CD14-positive monocyte (primary cell): ENCODE data around the gene PCBP3. TPM values are rescaled to one million over a fixed set of nuclear protein-coding genes. Genes with fewer than 3 reads are reported as not detected.
A peak's percentile ranks its signal among the peaks of the same experiment; 100 is the strongest.

ENCODE experiments used
- DNase-seq, 3 donors: peaks; one replicate each; pipeline ENCODE4 v3.0.0-alpha.2; 2011 to 2022
- H2AFZ ChIP-seq: 2 replicates; pipeline ENCODE4 v1.6.0; 2012; ENCODE audit warnings: mild to moderate bottlenecking, low read depth, low read length, inconsistent platforms; ENCODE audit not compliant: insufficient read depth, poor library complexity, severe bottlenecking
- H3K27ac ChIP-seq, 2 donors: 1 replicate in 1 of 2; 2 replicates in 1 of 2; pipeline ENCODE4 v1.5.1; 2012 to 2013; ENCODE audit warnings: low read length in 2 of 2, control low read depth in 1 of 2, inconsistent platforms in 1 of 2, low read depth in 1 of 2, mild to moderate bottlenecking in 1 of 2
- H3K27me3 ChIP-seq, 2 donors: one replicate each; pipeline versions ENCODE4 v1.6.0 to v1.6.1; 2011 to 2013; ENCODE audit warnings: low read length in 2 of 2; ENCODE audit not compliant: control insufficient read depth in 2 of 2, insufficient read depth in 2 of 2
- H3K36me3 ChIP-seq, 2 donors: replicated peaks in 1 of 2; 1 replicate in 1 of 2; 2 replicates in 1 of 2; pipeline versions ENCODE4 v1.5.1 to v1.6.1; 2012 to 2013; ENCODE audit warnings: low read length in 2 of 2, control low read depth in 1 of 2, inconsistent platforms in 1 of 2, mild to moderate bottlenecking in 1 of 2; ENCODE audit not compliant: insufficient read depth in 2 of 2, control insufficient read depth in 1 of 2
- H3K4me1 ChIP-seq, 2 donors: 1 replicate in 1 of 2; 2 replicates in 1 of 2; pipeline versions ENCODE4 v1.5.1 to v1.6.1; 2012 to 2013; ENCODE audit warnings: low read length in 2 of 2, control low read depth in 1 of 2, inconsistent platforms in 1 of 2, mild to moderate bottlenecking in 1 of 2, moderate library complexity in 1 of 2; ENCODE audit not compliant: insufficient read depth in 2 of 2, control insufficient read depth in 1 of 2
- H3K4me2 ChIP-seq: replicated peaks from 2 replicates; pipeline ENCODE3; 2012; ENCODE audit warnings: low read length, moderate library complexity, mild to moderate bottlenecking; ENCODE audit not compliant: poor library complexity, severe bottlenecking; ENCODE audit errors: extremely low read depth
- H3K4me3 ChIP-seq, 3 experiments: fragments of 200-600 bp in 1 of 3; sonication (generic) in 1 of 3; replicated peaks in 1 of 3; 1 replicate in 2 of 3; 2 replicates in 1 of 3; pipeline ENCODE4 v1.5.1; 2011 to 2013; ENCODE audit warnings: low read length in 3 of 3, mild to moderate bottlenecking in 3 of 3, control low read depth in 2 of 3, low read depth in 2 of 3, inconsistent platforms in 1 of 3, moderate library complexity in 1 of 3
- H3K79me2 ChIP-seq: 2 replicates; pipeline ENCODE4 v1.6.0; 2012; ENCODE audit warnings: mild to moderate bottlenecking, control low read depth, inconsistent platforms, low read length, moderate library complexity; ENCODE audit not compliant: insufficient read depth
- H3K9ac ChIP-seq: 2 replicates; pipeline ENCODE4 v1.6.0; 2017; ENCODE audit warnings: low read length, mild to moderate bottlenecking; ENCODE audit not compliant: insufficient read depth, poor library complexity, severe bottlenecking
- H3K9me3 ChIP-seq, 2 donors: replicated peaks in 1 of 2; 1 replicate in 1 of 2; 2 replicates in 1 of 2; pipeline versions ENCODE4 v1.5.1 to v1.6.1; 2012 to 2013; ENCODE audit warnings: low read length in 2 of 2, control low read depth in 1 of 2; ENCODE audit not compliant: control insufficient read depth in 1 of 2, insufficient read depth in 1 of 2
- H4K20me1 ChIP-seq: 2 replicates; pipeline ENCODE4 v1.6.0; 2012; ENCODE audit warnings: mild to moderate bottlenecking, low read length, control low read depth, moderate library complexity; ENCODE audit not compliant: insufficient read depth
- H3K27ac Mint-ChIP-seq, 7 donors: one replicate each; pipeline ENCODE4 v1.8.0; 2020; ENCODE audit warnings: mild to moderate bottlenecking in 7 of 7, mixed read lengths in 7 of 7, moderate library complexity in 6 of 7, inconsistent platforms in 2 of 7
- H3K27me3 Mint-ChIP-seq, 3 donors: one replicate each; pipeline ENCODE4 v1.8.0; 2021 to 2022; ENCODE audit warnings: low read depth in 3 of 3, mild to moderate bottlenecking in 3 of 3, mixed read lengths in 3 of 3, moderate library complexity in 3 of 3, inconsistent platforms in 1 of 3
- H3K36me3 Mint-ChIP-seq, 2 donors: one replicate each; pipeline ENCODE4 v1.8.0; 2020; ENCODE audit warnings: mixed read lengths in 2 of 2, inconsistent platforms in 1 of 2, mild to moderate bottlenecking in 1 of 2
- H3K4me1 Mint-ChIP-seq: one replicate; pipeline ENCODE4 v1.8.0; 2020; ENCODE audit warnings: mild to moderate bottlenecking, mixed read lengths
- H3K4me3 Mint-ChIP-seq, 2 donors: one replicate each; pipeline ENCODE4 v1.8.0; 2020; ENCODE audit warnings: mild to moderate bottlenecking in 2 of 2, mixed read lengths in 2 of 2, moderate library complexity in 1 of 2
- H3K9me3 Mint-ChIP-seq, 7 donors: one replicate each; pipeline ENCODE4 v1.8.0; 2020 to 2022; ENCODE audit warnings: mixed read lengths in 7 of 7, mild to moderate bottlenecking in 6 of 7, moderate library complexity in 6 of 7, inconsistent platforms in 2 of 7
- WGBS: methylation state at CpG from one replicate; pipeline ENCODE4 v1.1.5; 2013; ENCODE audit warnings: missing lambda C conversion rate; ENCODE audit not compliant: insufficient coverage; 5-methylcytosine and 5-hydroxymethylcytosine counted together
- intact Hi-C, 2 donors: fragments of 100-400 bp; cut with micrococcal nuclease; formaldehyde crosslinking; loops; one replicate each; pipeline versions ENCODE4 v1.15.0 to v1.15.1; 2023
- polyA plus RNA-seq, 3 donors: library from polyadenylated mRNA; depleted of rRNA in 1 of 3; unstranded in 2 of 3; stranded (reverse) in 1 of 3; fragments of 300-500 nt in 2 of 3; fragments of >200 nt in 1 of 3; fragmentation: Illumina TruSeq in 2 of 3; gene quantifications; 1 replicate in 2 of 3; 2 replicates in 1 of 3; pipeline ENCODE4 v1.2.3, GENCODE V29; 2012 to 2021
- TF ChIP-seq, protein P1 (sequence below): fragments of 200-600 bp; IDR thresholded peaks from one replicate; pipeline ENCODE4 v1.8.0; 2022; ENCODE audit warnings: antibody characterized with exemption, mild to moderate bottlenecking

The PCBP3 gene
- polyA plus RNA-seq, 3 donors = 0.34 to 0.49 TPM; not detected in 1

DNA sequence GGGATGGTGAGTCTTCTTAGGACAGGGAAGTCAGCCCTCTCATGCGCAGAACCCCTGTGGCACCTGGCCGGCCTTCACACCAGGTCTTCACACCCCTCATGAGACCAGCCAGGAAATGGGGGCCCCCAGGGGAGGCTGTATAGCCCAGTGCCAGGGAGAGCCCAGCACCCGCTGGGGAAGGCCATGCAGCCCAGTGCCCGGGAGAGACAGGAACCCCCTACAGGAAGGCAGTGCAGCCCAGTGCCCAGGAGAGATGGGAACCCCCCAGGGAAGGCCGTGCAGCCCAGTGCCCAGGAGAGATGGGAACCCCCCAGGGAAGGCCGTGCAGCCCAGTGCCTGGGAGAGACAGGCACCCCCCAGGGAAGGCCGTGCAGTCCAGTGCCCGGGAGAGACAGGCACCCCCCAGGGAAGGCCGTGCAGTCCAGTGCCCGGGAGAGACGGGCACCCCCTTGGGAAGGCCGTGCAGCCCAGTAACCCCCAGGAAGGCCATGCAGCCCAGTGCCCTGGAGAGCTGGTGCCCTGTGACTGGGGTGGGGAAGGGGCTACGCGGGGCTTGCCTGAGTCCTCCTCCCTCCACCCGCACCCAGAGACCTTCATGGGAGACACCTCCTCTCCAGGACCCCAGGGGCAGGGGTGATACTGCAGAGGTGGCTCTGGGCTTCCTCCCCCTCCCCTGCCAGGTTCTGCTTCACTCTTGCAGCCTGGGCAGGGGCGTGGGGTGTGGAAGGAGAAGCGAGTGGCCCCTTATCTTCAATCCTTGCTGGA is 227.5 kb downstream of the PCBP3 start:
- DNase-seq = no peak
- Mint-ChIP-seq H3K9me3 (peaks cover 0 to 3% (median 0%) of the 10 kb centered on the region in 7 donors), H3K27me3 (peaks cover 2 to 4% (median 3%) of the 10 kb centered on the region in 3 donors), H3K36me3 (no peaks in the 10 kb centered on the region), H3K27ac (no peak overlapping the region), H3K4me1 (no peaks in the 10 kb centered on the region), H3K4me3 (no peak overlapping the region)
- no peaks in the 10 kb centered on the region for H3K4me1 ChIP-seq
- no peaks in the 10 kb centered on the region for H3K27me3 ChIP-seq
- no peak overlapping the region for H3K9ac ChIP-seq
- no peaks in the 10 kb centered on the region for H3K36me3 ChIP-seq
- TF ChIP-seq, protein P1, sequence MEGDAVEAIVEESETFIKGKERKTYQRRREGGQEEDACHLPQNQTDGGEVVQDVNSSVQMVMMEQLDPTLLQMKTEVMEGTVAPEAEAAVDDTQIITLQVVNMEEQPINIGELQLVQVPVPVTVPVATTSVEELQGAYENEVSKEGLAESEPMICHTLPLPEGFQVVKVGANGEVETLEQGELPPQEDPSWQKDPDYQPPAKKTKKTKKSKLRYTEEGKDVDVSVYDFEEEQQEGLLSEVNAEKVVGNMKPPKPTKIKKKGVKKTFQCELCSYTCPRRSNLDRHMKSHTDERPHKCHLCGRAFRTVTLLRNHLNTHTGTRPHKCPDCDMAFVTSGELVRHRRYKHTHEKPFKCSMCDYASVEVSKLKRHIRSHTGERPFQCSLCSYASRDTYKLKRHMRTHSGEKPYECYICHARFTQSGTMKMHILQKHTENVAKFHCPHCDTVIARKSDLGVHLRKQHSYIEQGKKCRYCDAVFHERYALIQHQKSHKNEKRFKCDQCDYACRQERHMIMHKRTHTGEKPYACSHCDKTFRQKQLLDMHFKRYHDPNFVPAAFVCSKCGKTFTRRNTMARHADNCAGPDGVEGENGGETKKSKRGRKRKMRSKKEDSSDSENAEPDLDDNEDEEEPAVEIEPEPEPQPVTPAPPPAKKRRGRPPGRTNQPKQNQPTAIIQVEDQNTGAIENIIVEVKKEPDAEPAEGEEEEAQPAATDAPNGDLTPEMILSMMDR = no peak
- no peak overlapping the region for H2AFZ ChIP-seq
- intact Hi-C loops = no loop called here
- 74% methylated on average over 5 of the region's 17 CpGs for WGBS
- no peak overlapping the region for H3K27ac ChIP-seq
- H3K4me2 ChIP-seq = no peak overlapping the region
- H4K20me1 ChIP-seq = no peaks in the 10 kb centered on the region
- no peak overlapping the region for H3K4me3 ChIP-seq
- no peaks in the 10 kb centered on the region for H3K9me3 ChIP-seq
- no peaks in the 10 kb centered on the region for H3K79me2 ChIP-seq

DNA sequence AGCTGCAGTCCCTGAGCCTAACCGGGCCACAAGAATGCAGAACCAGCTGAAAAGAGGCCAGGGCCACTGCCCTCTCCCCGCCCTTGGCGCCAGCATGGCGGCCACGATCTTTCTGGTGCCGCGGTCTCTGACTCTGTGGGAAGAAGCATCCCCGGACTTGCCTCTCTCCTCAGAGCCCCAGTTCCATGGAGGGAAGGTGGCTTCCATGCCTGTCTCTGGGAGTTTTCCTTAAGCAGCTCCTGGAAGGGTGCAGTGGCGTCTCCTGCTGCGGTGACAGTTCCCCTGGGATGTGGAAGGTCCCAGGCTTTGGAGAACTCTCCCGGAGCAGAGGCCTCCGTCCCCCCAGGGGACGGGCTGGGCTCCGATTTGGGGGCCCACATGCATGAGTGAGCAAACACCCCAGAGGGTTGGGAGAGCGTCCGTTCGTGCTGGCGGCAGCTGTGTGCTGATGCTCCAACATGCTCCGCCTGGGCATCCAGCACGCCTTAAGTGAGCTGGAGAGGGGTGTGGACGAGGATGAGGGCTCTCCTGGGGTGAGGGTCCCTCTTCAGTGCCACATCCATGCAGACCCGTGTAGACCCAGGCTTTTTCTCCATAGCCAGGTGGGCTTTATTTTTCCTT is 228.2 kb downstream of the PCBP3 start:
- intact Hi-C loops = no loop called here
- Histone ChIP-seq H3K4me1 (no peaks in the 10 kb centered on the region), H3K4me2 (no peak overlapping the region), H2AFZ (no peak overlapping the region), H4K20me1 (no peaks in the 10 kb centered on the region), H3K9me3 (no peaks in the 10 kb centered on the region), H3K9ac (no peak overlapping the region), H3K79me2 (no peaks in the 10 kb centered on the region), H3K27ac (no peak overlapping the region), H3K27me3 (no peaks in the 10 kb centered on the region), H3K36me3 (no peaks in the 10 kb centered on the region), H3K4me3 (no peak overlapping the region)
- H3K27ac Mint-ChIP-seq = peak overlapping the region in 1 of 7 donors; percentile 48
- WGBS = 88% methylated on average over 11 of the region's 22 CpGs
- peaks cover 2 to 4% (median 3%) of the 10 kb centered on the region in 3 donors for H3K27me3 Mint-ChIP-seq
- TF ChIP-seq, protein P1 = no peak
- H3K4me3 Mint-ChIP-seq = no peak overlapping the region
- no peaks in the 10 kb centered on the region for H3K36me3 Mint-ChIP-seq
- no peak for DNase-seq
- H3K9me3 Mint-ChIP-seq = peaks cover 0 to 3% (median 0%) of the 10 kb centered on the region in 7 donors
- H3K4me1 Mint-ChIP-seq = no peaks in the 10 kb centered on the region
